Measurements from ENCODE around the gene AUH. TPM values are rescaled to one million over a fixed set of nuclear protein-coding genes. Genes with fewer than 3 reads are reported as not detected.

Gene AUH
- total and polyA plus RNA-seq, 2 donors (not counting 1 experiment from before 2014, with no cell fraction given), result 5.2 to 29.1 TPM

GRCh38 chr9:91279296-91280204 is 82.2 kb downstream of the AUH start:
- no peak overlapping the region for H2AFZ ChIP-seq (ENCODE audit: insufficient read depth, low read depth, low read length, poor library complexity, severe bottlenecking)
- no peaks in the 10 kb centered on the region for H3K27me3 ChIP-seq (replicated peaks in 1 of 4; ENCODE audit: control extremely low read depth in 1 of 4, control insufficient read depth in 3 of 4, insufficient read depth in 4 of 4, low read length in 3 of 4)
- ChIA-PET POLR2A (no interaction called here), CTCF (no interaction called here)
- ATAC-seq (ENCODE audit: low read depth) (no peak), DNase-seq (no peak)
- H3K9ac ChIP-seq (ENCODE audit: low read length), result no peak overlapping the region
- Mint-ChIP-seq H3K9me3 (ENCODE audit: insufficient read depth) (peaks cover 1% of the 10 kb centered on the region), H3K27ac (no peak overlapping the region), H3K4me1 (peaks cover 4% of the 10 kb centered on the region), H3K4me3 (no peak overlapping the region), H3K27me3 (no peaks in the 10 kb centered on the region)
- no peak overlapping the region for H3K27ac ChIP-seq (ENCODE audit: low read length in 2 of 2)
- H3K79me2 ChIP-seq (ENCODE audit: control insufficient read depth, insufficient read depth, low read length), result no peaks in the 10 kb centered on the region
- H4K20me1 ChIP-seq (ENCODE audit: control insufficient read depth, insufficient read depth, low read length, poor library complexity, severe bottlenecking), result no peaks in the 10 kb centered on the region
- H3K4me2 ChIP-seq (replicated peaks; ENCODE audit: low read depth, low read length, poor library complexity, severe bottlenecking), result no peak overlapping the region
- peaks cover 0 to 3% of the 10 kb centered on the region in 2 experiments for H3K36me3 ChIP-seq (replicated peaks in 1 of 2; ENCODE audit: control extremely low read depth in 1 of 2, control insufficient read depth in 1 of 2, extremely low read depth in 1 of 2, insufficient read depth in 2 of 2, low read length in 1 of 2)
- intact Hi-C loops (cut with micrococcal nuclease), result no loop called here
- no peaks in the 10 kb centered on the region for H3K9me3 ChIP-seq (ENCODE audit: control extremely low read depth in 1 of 3, control insufficient read depth in 2 of 3, insufficient read depth in 1 of 3, low read length in 2 of 3)
- TF ChIP-seq EZH2 (IDR thresholded peaks at IDR 0.05; ENCODE audit: borderline replicate concordance, insufficient read depth, low read depth, low read length, poor library complexity, severe bottlenecking) (no peak), CTCF (IDR thresholded peaks at IDR 0.05) (no peak)
- H3K4me3 ChIP-seq (ENCODE audit: control extremely low read depth in 1 of 5, extremely low read depth in 1 of 5, insufficient read depth in 1 of 5, low read depth in 2 of 5, low read length in 4 of 5), result no peak overlapping the region
- no peaks in the 10 kb centered on the region for H3K4me1 ChIP-seq (ENCODE audit: control insufficient read depth in 2 of 2, insufficient read depth in 2 of 2, low read length in 2 of 2)
- WGBS (ENCODE audit: insufficient coverage), result 96% methylated on average over 3 of the region's 8 CpGs

- H3K4me1 Mint-ChIP-seq, result peaks cover 10% of the 10 kb centered on the region
- Histone ChIP-seq H4K20me1 (ENCODE audit: control insufficient read depth, insufficient read depth, low read length, poor library complexity, severe bottlenecking) (no peaks in the 10 kb centered on the region), H3K79me2 (ENCODE audit: control insufficient read depth, insufficient read depth, low read length) (no peaks in the 10 kb centered on the region), H3K4me2 (replicated peaks; ENCODE audit: low read depth, low read length, poor library complexity, severe bottlenecking) (no peak overlapping the region), H3K4me3 (ENCODE audit: control extremely low read depth in 1 of 5, extremely low read depth in 1 of 5, insufficient read depth in 1 of 5, low read depth in 2 of 5, low read length in 4 of 5) (no peak overlapping the region), H3K27ac (ENCODE audit: low read length in 2 of 2) (no peak overlapping the region), H3K4me1 (ENCODE audit: control insufficient read depth in 2 of 2, insufficient read depth in 2 of 2, low read length in 2 of 2) (no peaks in the 10 kb centered on the region), H3K27me3 (replicated peaks in 1 of 4; ENCODE audit: control extremely low read depth in 1 of 4, control insufficient read depth in 3 of 4, insufficient read depth in 4 of 4, low read length in 3 of 4) (no peaks in the 10 kb centered on the region), H3K9ac (ENCODE audit: low read length) (no peak overlapping the region), H3K9me3 (ENCODE audit: control extremely low read depth in 1 of 3, control insufficient read depth in 2 of 3, insufficient read depth in 1 of 3, low read length in 2 of 3) (no peaks in the 10 kb centered on the region), H2AFZ (ENCODE audit: insufficient read depth, low read depth, low read length, poor library complexity, severe bottlenecking) (no peak overlapping the region), H3K36me3 (replicated peaks in 1 of 2; ENCODE audit: control extremely low read depth in 1 of 2, control insufficient read depth in 1 of 2, extremely low read depth in 1 of 2, insufficient read depth in 2 of 2, low read length in 1 of 2) (no peaks in the 10 kb centered on the region)
- no peak overlapping the region for H3K4me3 Mint-ChIP-seq
- H3K9me3 Mint-ChIP-seq (ENCODE audit: insufficient read depth), result no peaks in the 10 kb centered on the region
- no peak for TF ChIP-seq CTCF (IDR thresholded peaks at IDR 0.05)
- TF ChIP-seq EZH2 (IDR thresholded peaks at IDR 0.05; ENCODE audit: borderline replicate concordance, insufficient read depth, low read depth, low read length, poor library complexity, severe bottlenecking), result no peak
- ChIA-PET CTCF (no interaction called here), POLR2A (no interaction called here)
- no CpG with 5 or more reads among the region's 3 CpGs for WGBS (ENCODE audit: insufficient coverage)
- H3K27ac Mint-ChIP-seq, result no peak overlapping the region
- ATAC-seq (ENCODE audit: low read depth) (no peak), DNase-seq (no peak)
- no peaks in the 10 kb centered on the region for H3K27me3 Mint-ChIP-seq
- intact Hi-C loops (cut with micrococcal nuclease), result no loop called here
These were observed 85.2 kb downstream of the AUH start for GRCh38 chr9:91276513-91276912.

All from B cell (primary cell).